PC-3 (cell line): ENCODE measurements around the gene PEX11B.

Source experiments
- EZH2 ChIP-seq: fragments of 300-600 bp; sonication (generic); IDR thresholded peaks from one replicate; pipeline ENCODE4 v1.6.1; 2017; ENCODE audit warnings: antibody characterized with exemption, mild to moderate bottlenecking, low read length; ENCODE audit not compliant: unreplicated experiment
- TF ChIP-seq, protein P1 (sequence below): fragments of 300-600 bp; sonication (generic); conservative IDR thresholded peaks from 2 replicates; pipeline ENCODE4 v1.5.1; 2017; ENCODE audit warnings: antibody characterized with exemption, low read depth, mild to moderate bottlenecking, low read length

DNA sequence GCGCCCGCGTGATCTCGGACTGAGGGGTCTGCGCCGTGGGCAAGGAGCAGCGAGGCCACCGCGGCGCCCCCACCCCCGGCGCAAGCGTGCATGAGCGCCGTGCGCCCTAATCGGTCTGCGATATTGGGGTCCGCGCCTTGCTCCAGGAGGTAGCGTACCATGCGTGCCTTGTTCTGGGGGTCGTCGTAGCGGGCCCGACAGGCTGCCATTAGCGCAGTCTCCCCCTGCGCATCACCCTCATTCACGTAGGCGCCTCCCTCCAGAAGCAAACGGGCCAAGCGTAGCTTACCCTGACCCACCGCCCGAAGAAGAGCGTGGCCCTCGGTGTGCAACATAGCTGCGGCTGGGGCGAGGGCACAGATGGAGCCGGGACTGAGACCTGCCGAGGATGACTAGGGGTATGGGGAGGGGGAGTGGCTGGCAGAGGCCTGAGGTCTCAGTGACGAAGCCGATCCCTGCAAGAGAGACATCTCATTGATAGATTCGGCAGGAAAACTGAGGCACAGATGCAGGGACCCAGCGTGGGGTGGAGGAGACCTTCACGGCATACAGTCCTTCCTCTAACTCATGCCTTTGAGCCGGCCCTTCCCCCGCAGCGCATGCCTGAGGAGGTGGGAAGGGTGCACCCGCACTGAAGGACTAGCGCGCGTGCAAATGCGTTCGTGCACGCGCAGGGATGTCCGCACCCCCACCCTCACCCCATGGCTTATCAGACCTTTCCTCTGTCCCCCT is 43.1 kb upstream of the PEX11B start:
- TF ChIP-seq, protein P1, sequence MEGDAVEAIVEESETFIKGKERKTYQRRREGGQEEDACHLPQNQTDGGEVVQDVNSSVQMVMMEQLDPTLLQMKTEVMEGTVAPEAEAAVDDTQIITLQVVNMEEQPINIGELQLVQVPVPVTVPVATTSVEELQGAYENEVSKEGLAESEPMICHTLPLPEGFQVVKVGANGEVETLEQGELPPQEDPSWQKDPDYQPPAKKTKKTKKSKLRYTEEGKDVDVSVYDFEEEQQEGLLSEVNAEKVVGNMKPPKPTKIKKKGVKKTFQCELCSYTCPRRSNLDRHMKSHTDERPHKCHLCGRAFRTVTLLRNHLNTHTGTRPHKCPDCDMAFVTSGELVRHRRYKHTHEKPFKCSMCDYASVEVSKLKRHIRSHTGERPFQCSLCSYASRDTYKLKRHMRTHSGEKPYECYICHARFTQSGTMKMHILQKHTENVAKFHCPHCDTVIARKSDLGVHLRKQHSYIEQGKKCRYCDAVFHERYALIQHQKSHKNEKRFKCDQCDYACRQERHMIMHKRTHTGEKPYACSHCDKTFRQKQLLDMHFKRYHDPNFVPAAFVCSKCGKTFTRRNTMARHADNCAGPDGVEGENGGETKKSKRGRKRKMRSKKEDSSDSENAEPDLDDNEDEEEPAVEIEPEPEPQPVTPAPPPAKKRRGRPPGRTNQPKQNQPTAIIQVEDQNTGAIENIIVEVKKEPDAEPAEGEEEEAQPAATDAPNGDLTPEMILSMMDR, result no peak
- no peak for TF ChIP-seq EZH2
